Muscle layer of duodenum (tissue), 2 donors: ENCODE data around the gene MYT1.
"Not testable (repeated sequence)": the region's sequence is repeated elsewhere in the genome, so short reads cannot be mapped to it uniquely, and the experiment has no call there.

ENCODE experiments used
- H3K27ac ChIP-seq: one replicate; pipeline ENCODE4 v1.7.0; 2013; ENCODE audit warnings: mild to moderate bottlenecking, low read length
- H3K27me3 ChIP-seq: one replicate; pipeline ENCODE4 v1.7.0; 2013; ENCODE audit warnings: low read depth, mild to moderate bottlenecking, control low read depth, low read length
- H3K36me3 ChIP-seq, 2 donors: one replicate each; pipeline ENCODE4 v1.7.0; 2013; ENCODE audit warnings: low read length in 2 of 2, control low read depth in 1 of 2, mild to moderate bottlenecking in 1 of 2; ENCODE audit not compliant: insufficient read depth in 2 of 2, control insufficient read depth in 1 of 2
- H3K4me1 ChIP-seq, 2 donors: one replicate each; pipeline ENCODE4 v1.7.0; 2013; ENCODE audit warnings: low read length in 2 of 2, mild to moderate bottlenecking in 2 of 2, control low read depth in 1 of 2, moderate library complexity in 1 of 2; ENCODE audit not compliant: insufficient read depth in 2 of 2, control insufficient read depth in 1 of 2
- H3K4me3 ChIP-seq, 2 donors: one replicate each; pipeline ENCODE4 v1.7.0; 2013; ENCODE audit warnings: low read length in 2 of 2, low read depth in 1 of 2, mild to moderate bottlenecking in 1 of 2
- H3K9me3 ChIP-seq, 2 donors: one replicate each; pipeline ENCODE4 v1.7.0; 2013; ENCODE audit warnings: low read length in 2 of 2, control low read depth in 1 of 2, mild to moderate bottlenecking in 1 of 2; ENCODE audit not compliant: control insufficient read depth in 1 of 2
- donor health status: healthy.

Gene MYT1

GRCh38 chr20:64178925-64179324, 14.7 kb downstream of the MYT1 start:
- not testable (repeated sequence) for H3K9me3 ChIP-seq, H3K4me1 ChIP-seq, H3K27ac ChIP-seq, H3K27me3 ChIP-seq, H3K4me3 ChIP-seq, H3K36me3 ChIP-seq

DNA sequence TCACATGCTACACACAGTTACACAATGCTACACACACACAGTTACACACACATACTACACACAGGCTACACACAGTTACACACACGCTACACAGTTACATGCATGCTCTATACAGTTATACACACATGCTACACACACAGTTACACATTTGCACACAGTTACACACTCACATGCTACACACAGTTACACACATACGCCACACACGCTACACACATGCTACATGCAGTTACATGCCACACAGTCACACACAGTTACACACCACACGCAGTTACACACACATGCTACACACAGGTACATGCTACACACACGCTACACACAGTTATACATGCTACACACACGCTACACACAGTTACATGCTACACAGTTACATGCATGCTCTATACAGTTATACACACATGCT, 15.6 kb downstream of the MYT1 start:
- Histone ChIP-seq H3K27me3 (no peaks in the 10 kb centered on the region), H3K4me1 (peaks cover 0 to 4% of the 10 kb centered on the region in 2 donors), H3K27ac (no peak overlapping the region), H3K36me3 (no peaks in the 10 kb centered on the region), H3K9me3 (no peaks in the 10 kb centered on the region), H3K4me3 (no peak overlapping the region)

- Histone ChIP-seq H3K4me1 (peaks cover 0 to 4% of the 10 kb centered on the region in 2 donors), H3K27me3 (no peaks in the 10 kb centered on the region), H3K36me3 (no peaks in the 10 kb centered on the region), H3K4me3 (no peak overlapping the region), H3K27ac (no peak overlapping the region), H3K9me3 (no peaks in the 10 kb centered on the region)
Measured at GRCh38 chr20:64180673-64181072, 16.4 kb downstream of the MYT1 start.

DNA sequence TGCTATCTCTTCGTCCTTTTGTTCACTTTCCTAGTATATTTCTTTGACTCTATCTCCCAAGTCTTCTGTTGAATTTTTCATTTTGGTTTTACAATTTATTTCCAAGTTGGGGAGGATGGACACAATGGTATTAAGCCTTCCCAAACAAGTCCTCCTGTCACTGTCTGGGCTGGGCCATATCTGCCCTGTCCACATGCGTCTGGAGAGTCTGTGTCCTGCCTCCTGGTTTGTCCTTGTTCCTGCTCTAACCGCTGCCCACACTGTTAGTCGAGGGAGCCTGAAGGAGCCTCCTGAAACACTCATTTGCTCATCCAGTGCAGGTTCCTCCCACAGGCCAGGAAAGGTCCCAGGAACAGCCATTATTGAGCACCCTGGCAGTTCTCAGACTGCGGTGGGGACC, 17.1 kb downstream of the MYT1 start:
- H3K27ac ChIP-seq = no peak overlapping the region
- H3K36me3 ChIP-seq = no peaks in the 10 kb centered on the region
- no peaks in the 10 kb centered on the region for H3K9me3 ChIP-seq
- H3K4me1 ChIP-seq = peaks cover 0 to 4% of the 10 kb centered on the region in 2 donors
- H3K27me3 ChIP-seq = no peaks in the 10 kb centered on the region
- no peak overlapping the region for H3K4me3 ChIP-seq

GRCh38 chr20:64182146-64182865, 18.1 kb downstream of the MYT1 start:
- Histone ChIP-seq H3K36me3 (no peaks in the 10 kb centered on the region), H3K27ac (no peak overlapping the region), H3K27me3 (no peaks in the 10 kb centered on the region), H3K4me3 (no peak overlapping the region), H3K9me3 (no peaks in the 10 kb centered on the region), H3K4me1 (no peaks in the 10 kb centered on the region)

DNA sequence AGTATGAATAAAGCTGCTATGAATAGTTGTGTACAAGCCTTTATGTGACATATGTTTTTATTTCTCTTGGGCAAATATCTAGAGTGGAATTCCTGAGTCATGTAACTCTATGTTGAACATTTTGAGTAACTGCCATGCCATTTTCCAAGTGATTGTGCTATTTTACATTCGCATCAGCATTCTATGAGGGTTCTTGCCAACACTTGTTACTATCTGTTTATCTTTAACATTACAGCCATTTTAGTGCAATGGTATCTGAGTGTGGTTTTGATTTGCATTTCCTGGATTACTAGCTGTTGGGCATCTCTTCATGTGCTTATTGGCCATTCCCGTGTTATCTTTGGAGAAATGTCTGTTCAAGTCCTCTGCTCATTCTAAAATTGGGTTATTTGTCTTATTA, 19.1 kb downstream of the MYT1 start:
- H3K36me3 ChIP-seq = no peaks in the 10 kb centered on the region
- no peak overlapping the region for H3K4me3 ChIP-seq
- H3K27me3 ChIP-seq = no peaks in the 10 kb centered on the region
- H3K4me1 ChIP-seq = no peaks in the 10 kb centered on the region
- H3K27ac ChIP-seq = no peak overlapping the region
- H3K9me3 ChIP-seq = no peaks in the 10 kb centered on the region

- H3K4me3 ChIP-seq = no peak overlapping the region
- no peak overlapping the region for H3K27ac ChIP-seq
- no peaks in the 10 kb centered on the region for H3K9me3 ChIP-seq
- no peaks in the 10 kb centered on the region for H3K4me1 ChIP-seq
- no peaks in the 10 kb centered on the region for H3K36me3 ChIP-seq
- no peaks in the 10 kb centered on the region for H3K27me3 ChIP-seq
Measured at GRCh38 chr20:64184795-64185194, 20.5 kb downstream of the MYT1 start.

DNA sequence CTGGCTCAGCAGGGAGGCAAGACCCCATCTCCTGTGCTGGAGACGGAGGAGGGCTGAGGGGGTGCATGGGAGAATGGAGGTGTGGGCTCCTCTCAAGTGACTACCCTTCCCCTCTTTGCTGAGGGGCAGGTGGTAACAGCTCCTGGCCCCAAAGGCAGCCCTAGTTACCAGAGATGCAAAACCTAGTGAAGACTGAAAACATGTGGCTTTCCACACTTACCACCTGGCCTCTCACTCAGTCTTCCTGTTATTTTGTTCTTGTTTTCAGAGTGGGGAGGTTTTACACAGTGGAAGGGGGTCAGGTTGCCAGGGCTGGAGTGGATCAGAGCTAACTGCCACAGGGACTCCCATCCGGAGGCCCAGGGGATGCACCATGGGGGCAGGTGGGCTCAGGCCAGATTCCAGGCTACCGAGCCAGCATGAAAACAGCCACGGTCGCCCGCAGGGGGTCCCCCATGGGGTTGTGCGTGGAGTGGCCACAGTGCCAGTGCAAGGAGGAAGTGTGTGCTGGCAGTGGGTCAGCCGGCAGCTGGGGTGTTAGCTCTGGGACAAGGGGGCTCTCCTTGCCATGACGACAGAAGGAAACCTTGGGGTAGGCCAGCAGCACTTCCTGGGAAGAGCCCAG, 21.1 kb downstream of the MYT1 start:
- Histone ChIP-seq H3K27ac (no peak overlapping the region), H3K4me1 (no peaks in the 10 kb centered on the region), H3K4me3 (no peak overlapping the region), H3K9me3 (no peaks in the 10 kb centered on the region), H3K27me3 (no peaks in the 10 kb centered on the region), H3K36me3 (no peaks in the 10 kb centered on the region)

DNA sequence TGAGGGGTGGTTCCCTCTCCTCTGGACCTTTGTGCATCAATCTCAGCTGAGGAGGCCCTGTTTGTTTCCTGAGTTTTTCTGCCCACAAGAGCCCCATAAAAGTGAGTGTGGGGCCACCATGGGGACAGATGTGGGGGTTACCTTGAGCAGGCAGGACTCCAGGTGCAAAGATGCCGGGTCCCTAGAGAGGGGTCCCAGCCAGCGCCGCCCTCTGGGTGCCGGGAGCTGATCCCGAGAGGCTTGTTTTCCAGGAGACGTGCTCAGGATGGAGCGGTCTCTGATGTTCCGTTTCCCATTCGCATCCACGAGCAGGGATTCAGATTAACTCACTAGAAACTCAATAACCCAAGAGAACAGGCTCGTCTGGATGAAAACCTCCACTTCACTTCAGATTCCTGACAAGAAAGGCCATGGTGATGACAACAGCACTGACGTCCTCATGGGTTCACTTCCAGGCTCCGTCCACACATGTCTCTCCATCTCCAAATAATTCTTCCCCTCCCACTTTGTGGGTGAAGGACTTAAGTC, 21.9 kb downstream of the MYT1 start:
- no peaks in the 10 kb centered on the region for H3K27me3 ChIP-seq
- no peak overlapping the region for H3K27ac ChIP-seq
- no peaks in the 10 kb centered on the region for H3K36me3 ChIP-seq
- H3K9me3 ChIP-seq = no peaks in the 10 kb centered on the region
- no peaks in the 10 kb centered on the region for H3K4me1 ChIP-seq
- H3K4me3 ChIP-seq = no peak overlapping the region

DNA sequence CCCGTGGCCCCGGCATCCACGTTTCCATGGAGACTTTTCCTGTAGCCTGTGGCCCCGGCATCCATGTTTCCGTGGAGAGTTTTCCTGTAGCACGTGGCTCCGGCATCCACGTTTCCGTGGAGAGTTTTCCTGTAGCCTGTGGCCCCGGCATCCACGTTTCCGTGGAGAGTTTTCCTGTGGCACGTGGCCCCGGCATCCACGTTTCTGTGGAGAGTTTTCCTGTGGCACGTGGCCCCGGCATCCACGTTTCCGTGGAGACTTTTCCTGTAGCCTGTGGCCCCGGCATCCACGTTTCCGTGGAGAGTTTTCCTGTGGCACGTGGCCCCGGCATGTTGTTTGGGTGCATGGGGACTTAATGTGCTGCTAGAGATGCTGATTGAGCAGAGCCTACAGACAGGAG, 23.0 kb downstream of the MYT1 start:
- not testable (repeated sequence) for H3K4me1 ChIP-seq, H3K36me3 ChIP-seq, H3K4me3 ChIP-seq, H3K9me3 ChIP-seq, H3K27ac ChIP-seq, H3K27me3 ChIP-seq

GRCh38 chr20:64188091-64188490, 23.8 kb downstream of the MYT1 start:
- Histone ChIP-seq H3K4me1 (no peaks in the 10 kb centered on the region), H3K9me3 (no peaks in the 10 kb centered on the region), H3K36me3 (no peaks in the 10 kb centered on the region), H3K4me3 (no peak overlapping the region), H3K27ac (no peak overlapping the region), H3K27me3 (peaks cover 5% of the 10 kb centered on the region)
